ENCODE measurements around the gene VMAC.

The VMAC gene

DNA sequence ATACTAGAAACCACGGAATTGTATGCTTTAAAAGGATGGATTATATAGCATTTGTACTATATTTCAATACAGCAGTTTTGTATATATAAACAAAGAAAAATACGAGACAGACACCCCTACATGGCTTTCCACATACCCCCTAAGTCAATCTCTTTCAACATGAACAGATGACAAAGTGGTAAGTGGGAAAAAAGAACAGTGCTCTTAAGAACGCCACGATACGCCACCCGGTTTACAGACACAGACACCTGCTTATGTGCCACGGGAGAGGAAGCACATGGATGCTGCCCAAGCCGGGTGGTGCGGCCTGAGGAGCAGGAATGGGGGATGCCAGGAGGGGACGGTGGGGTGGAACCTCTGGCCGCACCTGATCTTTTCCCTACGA, 17.5 kb downstream of the VMAC start:
- no peaks in the 10 kb centered on the region for H3K4me1 Mint-ChIP-seq
- CTCF ChIA-PET: no interaction called here
- H3K4me3 Mint-ChIP-seq: no peak overlapping the region
- no peaks in the 10 kb centered on the region for H3K9me3 Mint-ChIP-seq
- no peak for DNase-seq
- H3K27me3 Mint-ChIP-seq: no peaks in the 10 kb centered on the region
- no peak overlapping the region for H3K27ac Mint-ChIP-seq
- H3K36me3 Mint-ChIP-seq: peaks cover 34% of the 10 kb centered on the region

GRCh38 chr19:5923356-5923755, 18.7 kb downstream of the VMAC start:
- peaks cover 42% of the 10 kb centered on the region for H3K36me3 Mint-ChIP-seq
- CTCF ChIA-PET: no interaction called here

GRCh38 chr19:5925830-5926427, 21.3 kb downstream of the VMAC start:
- Mint-ChIP-seq H3K4me3 (no peak overlapping the region), H3K27me3 (no peaks in the 10 kb centered on the region), H3K36me3 (peaks cover 44% of the 10 kb centered on the region), H3K27ac (no peak overlapping the region), H3K9me3 (no peaks in the 10 kb centered on the region), H3K4me1 (no peaks in the 10 kb centered on the region)
- CTCF ChIA-PET: interaction anchor here (0.6 kb wide), 1 partner anchor 21 kb away, joined by 3 read pairs; no protein-coding TSS in a partner anchor
- no peak for DNase-seq

More at GRCh38 chr19:5923356-5923755, 18.7 kb downstream of the VMAC start:
- no peaks in the 10 kb centered on the region for H3K9me3 Mint-ChIP-seq
- no peaks in the 10 kb centered on the region for H3K4me1 Mint-ChIP-seq
- no peak for DNase-seq
- no peaks in the 10 kb centered on the region for H3K27me3 Mint-ChIP-seq
- no peak overlapping the region for H3K4me3 Mint-ChIP-seq
- no peak overlapping the region for H3K27ac Mint-ChIP-seq

DNA sequence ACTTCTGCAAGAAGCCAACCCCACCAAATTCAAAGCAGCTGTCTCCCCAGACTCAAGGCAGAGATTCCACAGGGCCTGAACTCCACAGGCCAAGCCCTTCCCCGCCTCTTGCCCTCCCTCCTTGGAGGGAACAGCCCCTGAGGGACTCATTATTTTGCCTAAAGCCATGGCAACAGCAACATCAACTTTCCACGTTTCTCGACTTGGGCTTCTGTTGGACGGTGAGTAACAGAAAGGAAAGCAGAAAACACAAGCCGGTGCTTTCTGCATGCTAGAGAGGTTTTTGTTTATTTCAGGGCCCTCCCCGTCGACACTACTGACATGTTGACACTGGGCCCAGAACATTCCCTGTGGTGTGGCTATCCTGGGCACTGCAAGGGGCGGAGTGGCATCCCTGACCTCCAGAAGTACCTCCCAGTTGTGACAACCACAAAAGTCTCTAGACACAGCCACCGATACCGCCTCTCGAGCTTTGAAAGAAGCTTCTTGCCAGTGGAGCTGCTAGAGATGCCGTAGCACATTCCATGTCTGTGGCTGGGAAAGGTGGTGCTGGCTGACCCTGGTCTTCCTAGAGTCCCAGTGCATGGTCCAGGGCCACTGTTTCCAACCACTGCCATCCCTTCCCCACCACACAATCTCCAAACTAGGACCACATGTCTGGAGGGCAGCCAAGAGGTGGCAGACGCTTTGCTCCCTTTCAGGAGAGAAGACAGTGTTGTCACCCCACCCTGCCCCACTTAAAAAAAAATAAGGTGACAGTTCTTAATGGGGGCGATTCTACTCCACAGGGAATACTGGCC, 22.2 kb downstream of the VMAC start:
- no peak for DNase-seq
- H3K4me3 Mint-ChIP-seq: no peak overlapping the region
- H3K9me3 Mint-ChIP-seq: no peaks in the 10 kb centered on the region
- no peaks in the 10 kb centered on the region for H3K4me1 Mint-ChIP-seq
- peaks cover 42% of the 10 kb centered on the region for H3K36me3 Mint-ChIP-seq
- H3K27me3 Mint-ChIP-seq: no peaks in the 10 kb centered on the region
- CTCF ChIA-PET: interaction anchor here (0.6 kb wide), 1 partner anchor 20 kb away, joined by 3 read pairs; no protein-coding TSS in a partner anchor
- H3K27ac Mint-ChIP-seq: peak overlapping the region; percentile 49

DNA sequence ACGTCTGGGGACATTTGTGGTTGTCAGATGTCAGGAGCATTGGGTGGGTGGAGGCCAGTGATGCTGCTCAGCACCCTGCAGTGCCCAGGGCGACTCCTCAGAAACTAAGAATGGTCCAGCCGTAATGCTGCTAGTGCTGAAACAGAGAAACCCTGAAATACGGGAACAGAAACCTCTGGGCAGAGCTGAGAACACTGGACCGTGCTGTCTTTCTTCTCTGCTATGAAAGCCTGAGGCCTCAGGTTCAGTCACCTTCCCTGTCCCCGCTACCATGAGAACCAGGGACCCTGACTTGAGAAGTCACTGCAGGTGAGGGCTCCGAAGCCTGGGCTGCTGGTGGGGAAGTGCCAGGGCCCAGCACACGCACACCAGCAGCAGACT, 22.8 kb downstream of the VMAC start:
- Mint-ChIP-seq H3K4me1 (no peaks in the 10 kb centered on the region), H3K36me3 (peaks cover 41% of the 10 kb centered on the region)
- CTCF ChIA-PET: no interaction called here

DNA sequence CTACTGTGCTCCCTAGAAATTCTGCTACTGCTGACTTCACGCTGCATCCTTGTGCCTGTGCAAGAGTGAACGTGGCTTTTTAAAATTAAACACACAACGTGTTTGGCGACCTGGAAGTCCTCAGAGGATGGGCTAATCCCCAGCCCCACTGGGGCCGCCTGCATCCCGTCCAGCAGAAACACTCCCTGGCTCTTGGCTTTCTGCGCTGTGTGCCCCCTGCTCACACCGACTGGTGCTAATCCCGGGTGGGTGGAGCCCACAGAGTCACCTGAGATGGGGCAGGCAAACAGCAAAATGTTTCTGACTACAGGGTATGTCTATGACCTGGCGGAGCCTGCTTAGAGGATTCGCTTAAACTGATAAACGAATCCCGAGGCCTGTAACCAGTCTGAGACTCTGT, 24.5 kb downstream of the VMAC start:
- DNase-seq: no peak
- Mint-ChIP-seq H3K36me3 (peaks cover 38% of the 10 kb centered on the region), H3K4me3 (no peak overlapping the region), H3K27me3 (no peaks in the 10 kb centered on the region), H3K27ac (no peak overlapping the region), H3K4me1 (no peaks in the 10 kb centered on the region), H3K9me3 (no peaks in the 10 kb centered on the region)
- CTCF ChIA-PET: no interaction called here

More for the DNA sequence above, 22.8 kb downstream of the VMAC start:
- Mint-ChIP-seq H3K27me3 (no peaks in the 10 kb centered on the region), H3K4me3 (no peak overlapping the region), H3K27ac (no peak overlapping the region), H3K9me3 (no peaks in the 10 kb centered on the region)
- no peak for DNase-seq

DNA sequence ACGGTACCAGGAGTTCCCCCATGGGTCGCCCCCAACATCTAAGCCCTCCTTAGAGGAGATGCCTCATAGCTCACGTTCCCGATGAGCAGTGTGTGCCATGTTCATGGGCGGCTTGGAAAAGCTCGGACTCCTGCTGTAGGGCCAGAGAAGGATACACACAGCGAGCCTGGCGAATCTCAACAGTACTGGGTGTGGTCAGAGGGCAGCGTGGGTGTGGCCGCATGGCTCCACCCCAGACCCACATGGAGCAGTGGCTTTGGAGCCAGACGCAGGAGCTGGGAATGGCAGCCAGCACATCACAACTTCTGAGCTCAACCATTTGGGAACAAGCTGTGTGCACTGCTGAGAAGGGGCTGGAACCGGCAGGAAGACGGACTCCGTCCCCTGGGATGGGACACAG, 25.0 kb downstream of the VMAC start:
- H3K27me3 Mint-ChIP-seq: no peaks in the 10 kb centered on the region
- no peak overlapping the region for H3K4me3 Mint-ChIP-seq
- H3K36me3 Mint-ChIP-seq: peaks cover 37% of the 10 kb centered on the region
- CTCF ChIA-PET: no interaction called here
- no peaks in the 10 kb centered on the region for H3K9me3 Mint-ChIP-seq
- DNase-seq: no peak
- no peak overlapping the region for H3K27ac Mint-ChIP-seq
- H3K4me1 Mint-ChIP-seq: no peaks in the 10 kb centered on the region

GRCh38 chr19:5931251-5931650, 26.6 kb downstream of the VMAC start:
- Mint-ChIP-seq H3K27me3 (no peaks in the 10 kb centered on the region), H3K4me1 (no peaks in the 10 kb centered on the region), H3K4me3 (no peak overlapping the region), H3K9me3 (no peaks in the 10 kb centered on the region), H3K27ac (no peak overlapping the region), H3K36me3 (peaks cover 27% of the 10 kb centered on the region)
- CTCF ChIA-PET: no interaction called here
- DNase-seq: no peak

DNA sequence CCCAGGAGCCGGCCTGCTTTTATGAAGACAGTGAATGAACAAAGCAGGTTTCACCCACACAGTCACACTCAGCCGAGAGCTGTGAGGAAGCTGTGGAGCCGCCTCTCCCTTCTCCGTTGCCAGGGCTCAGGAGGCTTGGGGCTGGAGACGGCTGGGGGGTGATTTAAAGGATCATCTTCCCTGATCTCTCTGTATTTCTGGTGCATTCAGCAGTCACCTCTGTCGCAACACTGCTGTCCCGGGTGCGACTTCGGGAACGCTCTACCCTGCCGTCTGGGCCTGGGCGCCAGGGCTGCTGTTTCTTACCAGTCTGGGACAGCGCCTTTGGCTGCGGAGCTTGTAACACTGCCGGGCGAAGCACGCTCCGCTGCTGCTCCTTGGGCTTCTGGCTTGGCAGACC, 27.5 kb downstream of the VMAC start:
- H3K27ac Mint-ChIP-seq: no peak overlapping the region
- no peaks in the 10 kb centered on the region for H3K4me1 Mint-ChIP-seq
- peaks cover 30% of the 10 kb centered on the region for H3K36me3 Mint-ChIP-seq
- no peak overlapping the region for H3K4me3 Mint-ChIP-seq
- no peaks in the 10 kb centered on the region for H3K27me3 Mint-ChIP-seq
- no peaks in the 10 kb centered on the region for H3K9me3 Mint-ChIP-seq
- no peak for DNase-seq
- CTCF ChIA-PET: no interaction called here

- Mint-ChIP-seq H3K4me1 (no peaks in the 10 kb centered on the region), H3K4me3 (no peak overlapping the region), H3K27ac (no peak overlapping the region), H3K36me3 (peaks cover 32% of the 10 kb centered on the region), H3K9me3 (no peaks in the 10 kb centered on the region), H3K27me3 (no peaks in the 10 kb centered on the region)
- DNase-seq: no peak
- CTCF ChIA-PET: no interaction called here
Observed at GRCh38 chr19:5932609-5933262, 28.1 kb downstream of the VMAC start.

DNA sequence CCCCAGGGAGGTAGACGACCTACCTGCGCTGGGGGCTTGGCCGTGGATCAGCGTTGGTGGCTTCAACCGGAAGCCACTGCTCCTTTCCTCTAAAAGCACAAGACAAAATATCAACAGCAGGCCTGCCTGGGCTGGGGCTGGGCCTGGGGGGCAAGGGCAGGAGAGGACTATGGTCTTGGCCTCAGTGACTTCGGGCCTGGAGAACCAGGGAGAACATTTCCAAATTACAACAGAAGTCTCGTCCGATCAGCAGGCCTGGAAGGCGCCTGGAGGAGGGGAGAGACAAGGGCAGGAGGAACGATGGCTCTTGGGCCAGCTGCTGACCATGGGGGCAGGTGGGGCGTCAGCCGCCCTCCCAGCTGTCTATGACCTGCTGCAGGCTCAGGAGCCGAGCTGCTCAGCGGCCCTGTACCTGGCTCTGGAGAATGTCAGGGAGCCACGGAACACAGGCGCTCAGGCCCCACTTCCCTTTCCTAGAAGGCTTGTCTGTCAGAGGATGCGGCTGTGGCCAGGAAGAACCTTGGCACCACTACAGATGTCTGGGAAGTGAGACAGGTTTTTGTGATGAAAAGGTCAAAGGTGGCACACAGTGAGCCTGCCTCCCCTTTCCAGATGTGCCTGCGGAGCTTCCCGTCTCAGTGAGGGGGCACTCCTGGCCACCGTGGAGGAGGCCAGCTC, 28.9 kb downstream of the VMAC start:
- Mint-ChIP-seq H3K27me3 (no peaks in the 10 kb centered on the region), H3K36me3 (peaks cover 27% of the 10 kb centered on the region), H3K4me3 (no peak overlapping the region), H3K9me3 (no peaks in the 10 kb centered on the region), H3K4me1 (no peaks in the 10 kb centered on the region), H3K27ac (peak overlapping the region; percentile 69)
- CTCF ChIA-PET: no interaction called here
- no peak for DNase-seq

GRCh38 chr19:5934069-5934401, 29.4 kb downstream of the VMAC start:
- CTCF ChIA-PET: no interaction called here
- H3K27ac Mint-ChIP-seq: no peak overlapping the region
- DNase-seq: no peak
- H3K9me3 Mint-ChIP-seq: no peaks in the 10 kb centered on the region
- no peaks in the 10 kb centered on the region for H3K4me1 Mint-ChIP-seq
- H3K36me3 Mint-ChIP-seq: peaks cover 23% of the 10 kb centered on the region
- H3K4me3 Mint-ChIP-seq: no peak overlapping the region
- H3K27me3 Mint-ChIP-seq: no peaks in the 10 kb centered on the region

- Mint-ChIP-seq H3K4me1 (no peaks in the 10 kb centered on the region), H3K27ac (no peak overlapping the region), H3K27me3 (no peaks in the 10 kb centered on the region), H3K36me3 (peaks cover 22% of the 10 kb centered on the region), H3K9me3 (no peaks in the 10 kb centered on the region), H3K4me3 (no peak overlapping the region)
- no peak for DNase-seq
- CTCF ChIA-PET: no interaction called here
Observed at GRCh38 chr19:5934774-5935472, 30.3 kb downstream of the VMAC start.

Data from activated naive CD4-positive, alpha-beta T cell treated with anti-CD3 and anti-CD28 coated beads, Interleukin-2, amount 10 ng/mL, durations not matched to agents 7 days and 5 days (primary cell).